Measurements from ENCODE around the gene SEC61A2.

Gene SEC61A2

GRCh38 chr10:12195603-12196506 lies 66.4 kb downstream of the SEC61A2 start, which contains the start of the genes CDC123 and NUDT5:
CDC123 (plus strand) TSS chr10:12196188; CDS start chr10:12196246, 58 bp downstream.
NUDT5 (minus strand) TSS chr10:12195891; CDS start chr10:12186291, 9,600 bp downstream.
- peak; percentile 75 to 83 (median 83) for DNase-seq (ENCODE audit: low read depth in 2 of 3, low spot score in 1 of 3)

GRCh38 chr10:12196531-12197211 lies 67.2 kb downstream of the SEC61A2 start:
- DNase-seq (ENCODE audit: low read depth in 2 of 3, low spot score in 1 of 3) = no peak

GRCh38 chr10:12198156-12198555 lies 68.7 kb downstream of the SEC61A2 start:
- DNase-seq (ENCODE audit: low read depth in 2 of 3, low spot score in 1 of 3) = no peak

GRCh38 chr10:12200850-12201249 lies 71.4 kb downstream of the SEC61A2 start:
- no peak for DNase-seq (ENCODE audit: low read depth in 2 of 3, low spot score in 1 of 3)

GRCh38 chr10:12201543-12201942 lies 72.1 kb downstream of the SEC61A2 start:
- no peak for DNase-seq (ENCODE audit: low read depth in 2 of 3, low spot score in 1 of 3)

GRCh38 chr10:12202226-12202625 lies 72.7 kb downstream of the SEC61A2 start:
- DNase-seq (ENCODE audit: low read depth in 2 of 3, low spot score in 1 of 3) = no peak

- no peak for DNase-seq (ENCODE audit: low read depth in 2 of 3, low spot score in 1 of 3)
Measured at GRCh38 chr10:12205082-12205481, 75.6 kb downstream of the SEC61A2 start.

GRCh38 chr10:12207114-12207513 lies 77.6 kb downstream of the SEC61A2 start:
- no peak for DNase-seq (ENCODE audit: low read depth in 2 of 3, low spot score in 1 of 3)

GRCh38 chr10:12208460-12208859 lies 79.0 kb downstream of the SEC61A2 start:
- no peak for DNase-seq (ENCODE audit: low read depth in 2 of 3, low spot score in 1 of 3)

- DNase-seq (ENCODE audit: low read depth in 2 of 3, low spot score in 1 of 3) = no peak
Measured at GRCh38 chr10:12212454-12212853, 83.0 kb downstream of the SEC61A2 start.

GRCh38 chr10:12213621-12214020 lies 84.1 kb downstream of the SEC61A2 start:
- no peak for DNase-seq (ENCODE audit: low read depth in 2 of 3, low spot score in 1 of 3)

- no peak for DNase-seq (ENCODE audit: low read depth in 2 of 3, low spot score in 1 of 3)
Measured at GRCh38 chr10:12214093-12214492, 84.6 kb downstream of the SEC61A2 start.

- DNase-seq (ENCODE audit: low read depth in 2 of 3, low spot score in 1 of 3) = peak in 2 of 3 donors; percentile 26 to 50
Measured at GRCh38 chr10:12214763-12215218, 85.3 kb downstream of the SEC61A2 start.
